ENCODE measurements around the gene HELT.

DNA sequence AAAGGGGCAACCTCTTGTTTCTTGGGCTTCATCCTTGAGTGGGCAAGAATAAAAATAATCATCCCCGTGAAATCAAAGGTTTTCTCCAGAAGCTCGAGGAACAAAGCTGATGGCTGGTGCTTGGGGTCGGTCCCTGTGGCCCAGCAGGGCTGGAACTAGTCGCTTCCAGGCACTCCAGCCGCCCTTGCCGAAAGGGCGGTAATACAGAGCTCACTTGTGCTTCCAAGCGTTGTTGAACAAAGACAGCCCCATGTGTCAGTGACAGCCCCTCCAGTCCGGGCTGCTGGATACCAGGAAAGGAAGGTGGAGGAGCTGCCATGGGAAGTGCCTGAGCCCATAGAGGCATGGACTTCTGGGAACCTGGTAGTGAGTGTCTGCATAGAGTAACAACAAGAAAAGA lies 5.2 kb downstream of the HELT start:
- no peak for TF ChIP-seq POLR2A (IDR thresholded peaks at IDR 0.05)
- TF ChIP-seq, protein P1, sequence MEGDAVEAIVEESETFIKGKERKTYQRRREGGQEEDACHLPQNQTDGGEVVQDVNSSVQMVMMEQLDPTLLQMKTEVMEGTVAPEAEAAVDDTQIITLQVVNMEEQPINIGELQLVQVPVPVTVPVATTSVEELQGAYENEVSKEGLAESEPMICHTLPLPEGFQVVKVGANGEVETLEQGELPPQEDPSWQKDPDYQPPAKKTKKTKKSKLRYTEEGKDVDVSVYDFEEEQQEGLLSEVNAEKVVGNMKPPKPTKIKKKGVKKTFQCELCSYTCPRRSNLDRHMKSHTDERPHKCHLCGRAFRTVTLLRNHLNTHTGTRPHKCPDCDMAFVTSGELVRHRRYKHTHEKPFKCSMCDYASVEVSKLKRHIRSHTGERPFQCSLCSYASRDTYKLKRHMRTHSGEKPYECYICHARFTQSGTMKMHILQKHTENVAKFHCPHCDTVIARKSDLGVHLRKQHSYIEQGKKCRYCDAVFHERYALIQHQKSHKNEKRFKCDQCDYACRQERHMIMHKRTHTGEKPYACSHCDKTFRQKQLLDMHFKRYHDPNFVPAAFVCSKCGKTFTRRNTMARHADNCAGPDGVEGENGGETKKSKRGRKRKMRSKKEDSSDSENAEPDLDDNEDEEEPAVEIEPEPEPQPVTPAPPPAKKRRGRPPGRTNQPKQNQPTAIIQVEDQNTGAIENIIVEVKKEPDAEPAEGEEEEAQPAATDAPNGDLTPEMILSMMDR (IDR thresholded peaks at IDR 0.05 in 4 of 5, conservative IDR thresholded peaks at IDR 0.05 in 1 of 5), result no peak

Data from gastrocnemius medialis (tissue), 4 donors.